ENCODE results near the gene PCDH9.

PCDH9 gene

DNA sequence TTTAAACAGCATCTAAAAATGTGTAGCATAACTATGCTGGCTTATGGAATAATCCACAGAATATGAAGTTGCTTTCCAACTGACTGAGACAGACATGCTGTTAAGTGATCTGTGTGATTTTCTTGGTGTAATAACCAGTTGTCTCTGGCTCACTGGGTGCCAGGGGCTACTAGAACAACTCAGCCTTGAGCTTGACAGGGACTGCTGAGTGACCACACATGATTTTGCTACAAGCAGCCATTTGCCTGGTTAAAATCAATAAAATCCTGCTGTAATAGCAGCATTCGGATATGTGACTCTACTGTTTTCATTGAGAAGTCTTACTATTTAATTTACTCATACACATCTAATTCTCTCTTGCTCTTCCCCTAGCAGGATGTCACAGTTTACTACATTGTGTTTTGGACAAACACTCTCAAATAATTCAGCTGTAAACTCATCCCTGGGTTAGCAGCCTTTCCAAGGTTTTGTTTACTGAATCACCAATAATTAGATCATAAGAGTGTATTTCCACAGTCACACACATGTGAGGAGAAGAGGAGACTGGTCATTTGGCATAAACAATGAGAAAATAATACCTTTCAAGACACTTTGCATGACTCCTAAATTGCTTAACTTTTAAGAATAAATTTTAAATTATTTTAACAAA is 426.2 kb downstream of the PCDH9 start:
- TF ChIP-seq CTCF (IDR thresholded peaks at IDR 0.05; ENCODE audit: insufficient read depth, low read length, poor library complexity, severe bottlenecking), result no peak
- Histone ChIP-seq H3K4me3 (replicated peaks; ENCODE audit: low read depth, low read length) (no peak overlapping the region), H3K36me3 (ENCODE audit: control insufficient read depth, insufficient read depth, low read length) (no peaks in the 10 kb centered on the region), H3K27me3 (replicated peaks; ENCODE audit: control insufficient read depth, insufficient read depth, low read length) (no peaks in the 10 kb centered on the region)
- no peak for DNase-seq (ENCODE audit: extremely low read depth, insufficient read length)

- H3K36me3 ChIP-seq (ENCODE audit: control insufficient read depth, insufficient read depth, low read length), result no peaks in the 10 kb centered on the region
- no peaks in the 10 kb centered on the region for H3K27me3 ChIP-seq (replicated peaks; ENCODE audit: control insufficient read depth, insufficient read depth, low read length)
- H3K4me3 ChIP-seq (replicated peaks; ENCODE audit: low read depth, low read length), result no peak overlapping the region
- TF ChIP-seq CTCF (IDR thresholded peaks at IDR 0.05; ENCODE audit: insufficient read depth, low read length, poor library complexity, severe bottlenecking), result no peak
- DNase-seq (ENCODE audit: extremely low read depth, insufficient read length), result no peak
Observed at GRCh38 chr13:66803013-66803807, 426.9 kb downstream of the PCDH9 start.

GRCh38 chr13:66795636-66796035 is 434.5 kb downstream of the PCDH9 start:
- no peaks in the 10 kb centered on the region for H3K36me3 ChIP-seq (ENCODE audit: control insufficient read depth, insufficient read depth, low read length)
- TF ChIP-seq CTCF (IDR thresholded peaks at IDR 0.05; ENCODE audit: insufficient read depth, low read length, poor library complexity, severe bottlenecking), result no peak
- H3K4me3 ChIP-seq (replicated peaks; ENCODE audit: low read depth, low read length), result no peak overlapping the region
- no peak for DNase-seq (ENCODE audit: extremely low read depth, insufficient read length)
- H3K27me3 ChIP-seq (replicated peaks; ENCODE audit: control insufficient read depth, insufficient read depth, low read length), result no peaks in the 10 kb centered on the region

DNA sequence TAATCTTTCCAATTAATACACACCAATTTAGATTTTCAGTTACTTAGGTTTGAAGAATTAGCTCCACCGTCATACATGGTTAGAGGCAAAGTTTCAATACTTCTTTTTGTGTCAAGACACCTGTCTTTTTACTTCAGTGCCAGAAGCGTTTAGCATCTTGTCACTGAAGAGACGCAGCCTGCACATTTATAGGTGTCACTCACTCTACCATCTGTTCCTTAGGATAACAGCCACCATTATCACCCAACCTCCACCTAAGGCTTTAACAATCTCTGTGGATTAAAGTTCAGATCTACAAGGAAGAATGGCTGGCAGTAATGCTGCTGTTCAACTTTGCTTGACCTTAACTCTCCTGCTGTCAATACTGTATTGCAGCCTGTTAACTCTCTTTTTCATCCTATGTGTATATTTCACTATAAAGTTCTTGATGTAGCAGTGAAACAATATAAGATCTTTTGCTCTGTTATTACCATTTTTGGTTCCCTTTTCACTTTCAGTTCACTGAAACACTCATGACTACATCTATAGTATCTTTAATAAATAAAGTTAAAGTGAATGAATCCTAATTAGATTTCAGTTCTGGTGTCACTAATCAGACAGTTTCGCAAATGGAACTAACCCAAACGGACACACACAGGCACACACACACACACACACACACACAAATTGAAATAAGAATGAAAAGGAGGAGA is 435.6 kb downstream of the PCDH9 start:
- TF ChIP-seq CTCF (IDR thresholded peaks at IDR 0.05; ENCODE audit: insufficient read depth, low read length, poor library complexity, severe bottlenecking), result no peak
- Histone ChIP-seq H3K36me3 (ENCODE audit: control insufficient read depth, insufficient read depth, low read length) (no peaks in the 10 kb centered on the region), H3K4me3 (replicated peaks; ENCODE audit: low read depth, low read length) (no peak overlapping the region), H3K27me3 (replicated peaks; ENCODE audit: control insufficient read depth, insufficient read depth, low read length) (no peaks in the 10 kb centered on the region)
- DNase-seq (ENCODE audit: extremely low read depth, insufficient read length), result no peak

DNA sequence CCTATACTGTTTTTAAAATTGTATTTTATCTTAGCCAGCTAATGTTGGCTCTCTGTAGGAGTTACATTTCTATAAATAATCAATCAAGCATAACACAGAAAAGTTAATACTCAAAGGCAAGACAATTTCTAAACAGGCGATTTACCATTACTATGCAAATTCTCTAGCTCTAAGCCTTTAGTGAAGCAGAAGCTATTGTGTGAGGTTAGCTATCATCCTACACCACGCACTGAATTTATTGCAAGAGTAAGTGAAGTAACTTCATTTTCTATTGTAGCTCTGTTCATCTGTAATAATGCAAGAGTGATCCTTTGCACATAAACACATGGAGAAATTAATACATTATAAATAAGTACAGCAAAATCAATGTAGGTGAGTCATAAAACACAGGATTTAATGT is 439.3 kb downstream of the PCDH9 start:
- no peaks in the 10 kb centered on the region for H3K27me3 ChIP-seq (replicated peaks; ENCODE audit: control insufficient read depth, insufficient read depth, low read length)
- no peak overlapping the region for H3K4me3 ChIP-seq (replicated peaks; ENCODE audit: low read depth, low read length)
- DNase-seq (ENCODE audit: extremely low read depth, insufficient read length), result no peak
- TF ChIP-seq CTCF (IDR thresholded peaks at IDR 0.05; ENCODE audit: insufficient read depth, low read length, poor library complexity, severe bottlenecking), result no peak
- no peaks in the 10 kb centered on the region for H3K36me3 ChIP-seq (ENCODE audit: control insufficient read depth, insufficient read depth, low read length)
